ENCODE results near the gene SAGE1.
"Not testable (repeated sequence)": the region's sequence is repeated elsewhere in the genome, so short reads cannot be mapped to it uniquely, and the experiment has no call there.

Gene SAGE1

DNA sequence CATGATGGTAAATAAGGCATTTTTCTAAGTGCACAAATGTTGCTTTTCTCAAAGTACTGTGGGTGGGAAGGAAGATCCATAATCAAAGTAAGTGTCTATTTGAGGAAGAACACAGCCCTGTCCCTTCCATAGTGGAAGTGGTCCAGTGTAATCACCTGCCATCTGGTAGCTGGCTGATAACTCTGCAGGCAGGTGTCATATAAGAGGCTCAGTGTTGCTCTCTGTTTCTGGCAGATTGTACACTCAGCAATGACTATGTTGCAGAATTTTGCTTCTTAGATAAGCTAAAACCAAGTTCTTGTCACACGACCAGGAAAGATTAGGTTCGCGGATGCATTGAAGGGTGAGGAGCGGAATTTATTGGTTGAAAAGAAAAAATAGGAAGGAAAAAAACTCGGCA, 20.9 kb downstream of the SAGE1 start:
- DNase-seq (ENCODE audit: low read depth), result no peak
- TF ChIP-seq CTCF (conservative IDR thresholded peaks at IDR 0.05; ENCODE audit: control insufficient read depth, insufficient read depth, low read depth, low read length), result no peak
- H3K4me3 ChIP-seq (ENCODE audit: control insufficient read depth, low read depth, low read length), result no peak overlapping the region

DNA sequence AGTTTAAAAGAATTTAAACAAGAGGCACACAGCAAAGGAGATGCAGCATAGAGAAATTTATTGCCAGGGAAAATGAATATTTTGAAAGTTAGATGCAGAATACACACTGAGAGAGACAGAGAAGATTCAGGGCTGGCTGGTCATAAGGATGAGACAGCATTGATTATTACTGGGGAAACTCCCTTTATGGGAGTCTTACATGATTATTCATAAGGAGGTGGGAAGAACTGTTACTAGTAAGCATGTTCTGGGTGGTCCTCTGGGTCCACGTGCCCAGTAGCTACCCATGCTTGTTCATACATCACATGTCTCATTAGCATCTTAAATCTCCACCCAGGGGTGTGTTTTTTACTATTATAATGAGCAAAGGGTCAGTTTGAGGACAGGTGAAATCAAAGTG, 27.0 kb downstream of the SAGE1 start:
- not testable (repeated sequence) for DNase-seq (ENCODE audit: low read depth); H3K4me3 ChIP-seq (ENCODE audit: control insufficient read depth, low read depth, low read length)

DNA sequence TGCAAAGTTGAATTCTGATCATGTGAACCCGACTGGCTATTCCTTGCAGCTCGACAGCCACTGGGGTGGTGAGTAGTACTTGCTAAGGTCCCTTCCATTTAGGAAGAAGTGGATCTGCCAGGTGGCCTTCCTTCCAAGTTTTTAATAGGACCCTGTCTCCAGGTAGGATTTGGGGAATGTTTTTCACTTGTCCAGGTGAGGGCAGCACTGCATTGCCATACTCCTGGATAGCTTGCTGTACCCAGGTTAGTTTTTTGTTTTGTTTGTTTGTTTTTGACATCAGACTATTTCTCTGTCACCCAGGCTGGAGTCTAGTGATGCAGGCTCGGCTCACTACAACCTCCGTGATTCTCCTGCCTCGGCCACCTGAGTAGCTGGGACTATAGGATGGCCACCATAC, 29.8 kb downstream of the SAGE1 start:
- H3K4me3 ChIP-seq (ENCODE audit: control insufficient read depth, low read depth, low read length), result no peak overlapping the region
- no peak for DNase-seq (ENCODE audit: low read depth)
- peak; percentile 14 for TF ChIP-seq CTCF (conservative IDR thresholded peaks at IDR 0.05; ENCODE audit: control insufficient read depth, insufficient read depth, low read depth, low read length)

DNA sequence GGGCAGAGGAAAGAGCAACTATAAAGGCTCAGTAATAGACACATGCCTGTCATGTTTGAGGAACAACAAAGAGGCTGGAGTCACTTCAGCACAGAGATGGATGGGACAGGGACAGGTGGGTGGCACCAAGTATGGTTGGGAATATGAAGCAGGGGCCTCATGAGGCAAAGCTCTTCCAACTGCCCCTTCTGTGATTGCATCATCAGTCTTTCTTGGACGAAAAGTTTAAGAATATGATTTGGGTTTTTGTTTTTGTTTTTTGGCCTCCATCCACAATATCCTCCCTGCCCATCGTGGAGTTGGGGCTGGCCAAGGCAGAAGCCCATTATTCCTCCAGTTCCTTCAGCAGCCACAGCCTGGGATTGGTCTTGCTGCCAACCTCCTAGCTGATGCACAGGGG, 34.4 kb downstream of the SAGE1 start:
- H3K4me3 ChIP-seq (ENCODE audit: control insufficient read depth, low read depth, low read length), result no peak overlapping the region
- no peak for TF ChIP-seq CTCF (conservative IDR thresholded peaks at IDR 0.05; ENCODE audit: control insufficient read depth, insufficient read depth, low read depth, low read length)
- no peak for DNase-seq (ENCODE audit: low read depth)

GRCh38 chrX:135931644-135932487, 38.4 kb downstream of the SAGE1 start:
- DNase-seq (ENCODE audit: low read depth), result peak; percentile 45
- peak; percentile 74 for TF ChIP-seq CTCF (conservative IDR thresholded peaks at IDR 0.05; ENCODE audit: control insufficient read depth, insufficient read depth, low read depth, low read length)
- no peak overlapping the region for H3K4me3 ChIP-seq (ENCODE audit: control insufficient read depth, low read depth, low read length)

GRCh38 chrX:135944486-135944885, 51.0 kb downstream of the SAGE1 start:
- TF ChIP-seq CTCF (conservative IDR thresholded peaks at IDR 0.05; ENCODE audit: control insufficient read depth, insufficient read depth, low read depth, low read length), result no peak
- H3K4me3 ChIP-seq (ENCODE audit: control insufficient read depth, low read depth, low read length), result no peak overlapping the region
- DNase-seq (ENCODE audit: low read depth), result no peak

- no peak overlapping the region for H3K4me3 ChIP-seq (ENCODE audit: control insufficient read depth, low read depth, low read length)
- TF ChIP-seq CTCF (conservative IDR thresholded peaks at IDR 0.05; ENCODE audit: control insufficient read depth, insufficient read depth, low read depth, low read length), result no peak
- no peak for DNase-seq (ENCODE audit: low read depth)
Measured at GRCh38 chrX:135951291-135951690, 57.8 kb downstream of the SAGE1 start.

All from fibroblast of mammary gland (primary cell).